GM18519 (cell line): ENCODE results near the gene LINC01488.

Experiments
- ATAC-seq: cut with Tn5 transposase; IDR thresholded peaks from one replicate; pipeline ENCODE4 v1.9.1; 2021; ENCODE audit warnings: mild to moderate bottlenecking, moderate library complexity; ENCODE audit not compliant: unreplicated experiment, low FRiP score

LINC01488 gene

DNA sequence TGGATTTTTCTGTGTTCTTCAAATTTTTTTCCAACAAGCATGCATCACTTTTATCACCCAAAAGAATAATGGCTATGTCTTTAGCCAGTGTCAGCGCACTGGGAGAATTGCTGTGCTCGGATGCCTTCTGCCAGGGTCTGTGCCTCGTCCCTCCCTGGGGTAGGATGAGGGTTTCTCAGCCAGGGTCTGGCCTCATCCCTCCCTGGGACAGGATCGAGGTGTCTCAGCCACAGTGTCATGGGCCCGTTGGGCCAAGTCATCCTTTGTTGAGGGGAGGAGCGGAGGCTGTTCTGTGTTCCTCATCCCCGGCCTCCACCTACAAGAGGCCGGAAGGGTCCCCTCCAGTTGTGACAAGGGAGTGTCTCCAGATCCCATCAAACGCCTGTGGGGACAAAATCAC is 22.7 kb downstream of the LINC01488 start:
- no peak for ATAC-seq

DNA sequence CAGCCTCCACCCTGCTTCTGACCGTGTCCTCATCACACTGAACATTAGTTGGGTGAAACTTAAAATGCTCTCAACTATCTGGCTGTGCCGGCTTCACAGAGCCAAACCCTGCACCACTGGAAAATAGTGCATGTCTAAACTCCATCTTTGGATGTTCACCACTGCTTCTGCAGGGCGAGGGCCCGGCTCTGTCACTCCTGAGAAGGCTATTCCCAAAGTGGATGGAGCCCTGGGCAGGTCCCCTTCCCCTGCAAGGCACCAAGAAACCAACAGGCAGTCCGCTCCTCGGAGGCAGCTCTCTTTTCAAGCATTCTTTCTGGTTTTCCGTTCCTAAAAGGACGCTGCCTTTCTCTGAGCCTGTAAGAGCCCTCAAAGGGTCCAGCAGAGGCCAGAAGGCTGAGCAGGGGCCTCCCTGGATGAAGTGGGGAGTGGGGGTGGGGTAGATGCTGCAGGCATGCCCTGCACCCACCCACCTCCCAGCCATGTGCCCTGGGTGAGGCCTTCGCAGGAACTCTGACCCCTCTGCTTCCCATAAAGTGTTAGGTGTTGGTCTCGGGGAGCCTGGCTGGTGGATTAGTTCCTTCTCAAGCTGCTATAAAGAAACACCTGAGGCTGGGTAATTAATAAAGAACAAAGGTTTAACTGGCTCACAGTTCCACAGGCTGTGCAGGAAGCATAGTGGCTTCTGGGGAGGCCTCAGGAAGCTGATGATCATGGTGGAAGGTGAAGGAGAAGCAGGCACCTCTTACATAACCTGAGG is 23.3 kb downstream of the LINC01488 start:
- ATAC-seq = no peak

DNA sequence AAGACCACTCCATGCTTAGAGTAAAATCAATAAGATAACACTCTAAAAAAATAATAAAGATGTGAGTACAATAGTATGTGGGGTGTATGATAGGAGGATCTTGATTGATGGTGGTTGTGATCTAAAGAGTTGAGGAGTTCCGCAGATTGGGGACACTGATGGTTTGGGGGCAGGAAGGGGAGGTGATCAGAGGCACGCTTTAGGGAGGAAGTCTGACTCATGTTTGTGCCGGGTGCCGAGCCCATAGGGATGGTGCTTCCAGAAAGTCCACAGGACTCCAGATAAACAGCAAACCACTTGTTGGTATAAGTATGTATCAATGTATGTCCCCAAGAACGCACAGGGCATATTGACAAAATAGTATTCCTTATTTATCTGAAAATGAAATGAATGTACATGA is 27.5 kb downstream of the LINC01488 start:
- ATAC-seq = no peak

DNA sequence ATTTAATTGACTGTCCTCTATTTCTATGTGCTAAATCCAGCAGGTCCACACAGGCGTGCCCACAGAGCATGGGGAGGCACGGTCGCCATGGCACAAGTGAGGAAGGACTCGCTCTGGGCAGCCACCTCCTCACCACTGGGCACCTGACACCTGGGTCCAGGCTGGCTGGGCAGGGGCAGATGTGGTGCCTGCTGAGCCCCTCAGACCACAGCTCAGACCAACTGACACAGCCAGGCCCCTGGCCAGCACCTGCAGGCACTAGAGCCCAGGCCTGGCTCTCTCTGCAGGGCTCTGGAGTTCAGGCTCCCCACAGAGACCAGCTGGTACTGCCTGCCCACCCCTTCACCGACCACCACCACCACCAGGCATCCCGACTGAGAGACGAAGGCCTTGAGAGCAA is 27.9 kb downstream of the LINC01488 start:
- ATAC-seq = no peak

DNA sequence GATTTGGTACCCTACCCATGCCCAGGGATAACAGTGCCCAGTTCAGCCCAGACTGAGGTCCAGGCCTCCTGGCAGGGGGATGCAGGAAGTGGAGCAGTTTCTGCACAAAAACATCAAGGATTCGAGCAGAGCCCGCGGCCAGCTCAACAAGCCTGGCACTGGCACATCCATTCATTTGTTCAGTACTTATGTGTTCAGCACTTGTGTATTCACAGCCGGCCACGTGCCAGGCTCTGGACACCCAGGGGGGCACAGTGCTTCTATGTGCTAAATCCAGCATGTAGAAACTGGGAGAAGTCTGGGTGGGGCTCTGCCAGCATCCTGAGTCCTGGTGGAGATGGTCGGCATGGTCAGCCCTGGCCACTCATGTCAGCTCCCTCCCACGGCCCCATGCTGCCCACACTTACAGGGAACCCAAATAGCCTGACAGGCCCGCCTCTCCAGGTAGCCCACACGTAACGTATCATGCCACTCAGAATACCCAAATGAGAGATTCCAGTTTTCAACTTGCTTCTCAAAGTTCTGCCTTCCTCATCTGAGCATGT is 28.5 kb downstream of the LINC01488 start:
- ATAC-seq = no peak

DNA sequence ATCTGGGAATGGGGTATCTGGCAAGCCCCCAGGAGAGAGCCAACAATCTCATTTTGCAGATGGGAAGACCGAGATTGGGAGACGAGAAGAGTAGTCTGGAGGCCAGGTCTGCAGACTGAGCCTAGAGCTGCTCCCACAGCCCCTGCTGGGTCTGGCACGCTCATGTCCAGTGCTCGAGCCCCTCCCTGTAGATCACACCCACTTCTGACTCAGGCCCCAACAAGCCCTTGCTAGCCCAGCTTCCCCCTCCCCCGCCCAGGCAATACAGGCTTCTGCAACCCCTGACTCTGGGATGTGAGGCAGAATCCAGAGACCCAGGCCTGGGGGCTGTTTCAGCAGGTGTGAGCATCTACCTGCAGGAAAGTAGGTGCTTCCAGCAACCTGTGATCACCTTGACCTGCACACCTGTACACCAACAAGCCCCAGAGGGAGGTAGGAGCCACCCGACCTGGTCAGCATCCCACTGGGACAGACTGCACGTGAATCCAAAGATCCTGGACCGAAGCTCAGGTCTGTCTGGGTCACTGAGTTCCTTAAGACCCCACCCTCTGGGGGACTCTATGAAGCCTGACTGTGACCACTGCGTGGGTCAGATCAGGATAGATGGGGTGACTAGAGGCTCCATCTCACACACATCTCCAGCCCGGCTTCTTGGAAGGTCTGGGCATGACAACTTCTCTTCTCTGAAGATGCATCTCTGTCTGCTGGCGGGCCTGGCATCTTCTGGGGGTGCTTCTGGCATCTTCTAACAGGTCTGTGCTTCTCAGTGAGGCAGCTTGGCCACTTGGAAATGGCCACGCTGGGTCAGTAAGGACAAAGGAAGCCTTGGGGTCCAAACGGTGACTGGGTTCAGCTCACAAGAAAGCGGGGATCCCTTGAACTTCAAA is 29.3 kb downstream of the LINC01488 start:
- no peak for ATAC-seq

DNA sequence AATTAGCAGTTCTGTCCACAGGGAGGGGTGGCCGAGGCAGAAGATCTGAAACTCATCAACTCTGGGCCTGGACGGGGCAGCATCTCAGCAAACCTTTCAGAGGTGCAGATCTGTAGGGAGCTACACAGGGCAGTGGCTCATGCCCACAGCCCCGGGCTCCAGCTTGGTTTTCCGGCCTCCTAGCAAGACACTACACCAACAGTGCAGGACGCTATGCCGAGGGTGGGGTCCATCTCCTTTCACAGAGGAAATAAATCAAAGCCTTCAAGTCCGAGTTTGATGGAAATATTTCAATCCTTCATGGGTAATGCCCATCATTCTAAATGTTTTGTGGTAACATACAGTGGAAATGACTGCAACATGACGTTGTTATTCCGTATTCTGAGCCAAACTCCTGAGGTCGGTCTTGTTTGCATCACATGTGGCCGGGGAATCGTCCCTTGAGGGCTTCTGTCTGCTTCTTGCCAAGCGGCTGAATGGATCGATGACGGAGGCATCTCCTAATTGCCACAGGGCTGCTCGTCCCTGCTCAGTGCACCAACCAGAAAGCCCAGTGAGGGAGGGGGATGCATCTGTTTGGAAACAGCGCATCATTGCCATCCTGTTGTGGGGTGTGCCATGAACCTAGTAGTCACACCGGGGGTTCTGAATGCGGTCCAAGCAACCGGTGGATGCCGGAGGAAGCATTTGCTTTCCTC is 30.0 kb downstream of the LINC01488 start:
- no peak for ATAC-seq

DNA sequence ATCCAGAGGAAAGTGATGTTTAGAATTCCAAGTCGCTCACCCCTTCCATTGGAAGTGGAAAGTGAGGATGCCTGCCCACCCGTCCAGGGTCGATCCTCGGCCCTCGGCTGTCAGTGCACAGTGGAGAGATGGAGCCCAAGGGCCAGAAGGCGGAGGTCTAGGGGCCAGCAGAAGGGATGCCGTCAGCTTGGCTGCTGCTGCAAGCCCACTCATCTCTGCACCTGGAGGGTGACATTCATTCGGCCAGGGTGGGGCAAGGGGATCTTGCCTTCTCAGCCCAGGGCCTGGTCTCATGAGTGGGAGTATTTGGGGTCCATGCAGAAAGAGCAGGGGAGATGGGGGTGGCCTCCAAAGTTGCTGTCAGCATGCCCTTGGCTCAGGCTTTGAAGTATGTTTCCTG is 30.7 kb downstream of the LINC01488 start:
- no peak for ATAC-seq

DNA sequence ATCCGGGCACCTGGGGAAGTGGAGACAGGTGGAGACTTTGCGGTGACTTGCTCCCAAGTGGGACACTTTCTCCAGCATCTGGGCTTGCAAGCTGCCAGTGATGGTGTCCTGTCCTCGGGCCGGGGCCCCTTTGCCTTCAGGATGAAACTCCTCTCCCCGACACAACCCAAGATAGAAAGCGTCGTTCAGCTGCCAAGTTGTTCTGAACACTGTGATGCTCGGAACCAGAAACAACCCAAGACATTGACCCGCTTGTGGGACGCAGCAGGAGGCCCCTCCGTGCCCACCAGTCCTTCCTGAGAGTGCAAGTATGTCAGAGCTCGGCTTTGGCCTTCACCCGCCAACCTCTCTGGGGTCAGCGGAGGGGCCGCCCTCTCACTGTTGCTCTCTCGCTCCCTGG is 31.3 kb downstream of the LINC01488 start:
- no peak for ATAC-seq

DNA sequence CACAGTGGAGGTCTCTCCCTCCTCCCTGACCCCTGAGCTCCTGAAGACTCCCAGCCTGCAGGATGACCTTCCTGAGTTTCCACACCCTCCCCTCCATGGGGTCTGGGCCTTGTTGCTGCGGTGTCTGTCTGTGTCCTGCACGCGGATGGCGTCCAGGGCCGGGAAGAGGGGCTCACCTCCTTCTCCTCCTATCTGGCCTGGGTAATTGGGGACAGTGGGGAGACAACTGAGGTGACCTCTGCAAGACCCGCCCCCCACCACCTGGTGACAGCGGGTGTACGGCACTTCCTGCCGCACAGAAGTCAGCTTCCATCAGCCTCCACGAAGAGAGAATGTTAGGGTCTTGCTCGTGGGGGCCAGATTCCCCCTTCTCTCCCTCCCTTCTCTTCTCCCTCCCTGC is 31.7 kb downstream of the LINC01488 start:
- ATAC-seq = no peak

DNA sequence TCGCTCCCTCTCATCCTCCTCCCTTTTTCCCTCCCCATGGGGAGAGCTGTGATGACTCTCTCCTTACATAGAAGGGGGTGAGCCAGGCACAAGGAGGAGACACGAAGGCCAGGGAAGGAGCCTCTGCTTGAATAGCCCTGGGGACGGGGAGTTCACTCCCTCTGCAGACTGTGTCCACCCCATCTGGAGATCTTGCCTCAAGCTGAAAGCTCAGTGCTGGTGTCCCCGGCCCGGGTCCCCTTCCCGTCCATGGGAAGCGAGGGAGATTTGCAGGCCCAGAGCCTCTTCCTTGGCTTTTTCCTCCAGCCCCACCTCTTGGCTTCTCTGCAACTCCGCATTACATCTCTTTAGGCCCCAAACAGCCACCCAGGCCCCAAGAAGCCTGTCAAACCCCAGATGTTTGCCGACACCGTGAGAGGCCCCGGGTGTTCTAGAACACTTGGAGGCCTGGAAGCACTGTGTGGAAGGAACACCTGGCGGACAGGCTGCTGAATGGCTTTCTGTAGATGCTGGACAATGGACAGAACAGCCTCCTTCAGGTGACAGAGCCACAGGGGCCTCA is 32.3 kb downstream of the LINC01488 start:
- no peak for ATAC-seq

DNA sequence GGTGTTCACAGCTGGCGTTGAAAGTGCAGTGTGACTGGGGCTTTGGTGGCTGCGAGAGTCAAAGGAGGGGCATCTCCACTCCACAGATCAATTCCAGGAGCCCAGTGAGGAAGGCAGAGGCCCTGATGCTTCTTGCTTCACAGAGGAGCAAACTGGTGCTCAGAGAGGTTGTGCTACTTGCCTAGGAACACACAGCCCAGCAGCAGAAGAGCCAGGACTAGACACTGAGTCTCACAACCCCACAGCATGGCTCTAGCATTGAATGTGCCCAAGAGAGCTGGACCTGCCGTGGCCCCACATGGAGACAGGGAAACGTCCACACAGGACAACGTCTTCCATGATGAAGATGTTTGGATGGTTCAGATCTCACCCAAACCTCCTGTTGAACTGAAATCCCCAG is 33.3 kb downstream of the LINC01488 start:
- ATAC-seq = no peak

DNA sequence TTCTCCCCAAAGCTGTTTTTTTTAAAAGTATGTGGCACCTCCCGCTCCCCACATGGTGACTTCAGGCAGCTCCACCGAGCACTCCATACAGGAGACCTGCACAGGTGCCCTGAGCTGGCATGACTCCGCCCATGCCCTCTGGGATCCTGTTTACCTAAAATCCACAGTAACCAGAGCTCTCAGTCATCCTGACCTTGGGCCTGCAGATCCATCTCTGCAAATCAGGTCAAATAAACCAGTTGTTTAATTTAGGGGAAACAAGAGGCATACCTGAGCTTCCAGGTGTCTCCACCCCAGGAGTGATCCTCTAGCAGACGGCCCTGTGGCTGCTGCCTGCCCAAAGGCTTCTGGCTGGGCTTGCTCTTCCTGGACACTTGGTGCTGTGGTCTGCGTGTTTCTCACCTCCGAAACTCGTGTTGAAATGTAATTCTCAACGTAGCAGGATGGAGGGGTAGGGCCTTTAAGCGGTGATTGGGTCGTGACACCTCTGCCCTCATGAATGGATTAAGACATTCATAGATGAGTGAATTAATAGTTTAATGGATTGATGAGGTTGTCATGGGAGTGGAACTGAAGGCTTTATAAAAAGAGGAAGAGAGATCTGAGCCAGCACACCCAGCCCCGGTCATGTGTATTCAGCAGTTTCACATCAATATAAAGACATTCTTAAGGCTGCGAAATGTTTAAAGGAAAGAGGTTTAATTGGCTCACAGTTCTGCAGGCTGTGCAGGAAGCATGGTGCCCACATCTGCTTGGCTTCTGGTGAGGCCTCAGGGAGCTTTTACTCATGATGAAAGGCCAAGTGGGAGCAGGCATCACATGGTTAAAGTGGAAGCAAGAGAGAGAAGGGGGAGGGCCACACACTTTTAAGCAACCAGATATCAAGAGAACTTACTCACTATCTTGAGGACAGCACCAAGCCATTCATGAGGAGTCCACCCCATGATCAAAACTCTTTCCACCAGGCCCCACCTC is 34.1 kb downstream of the LINC01488 start:
- no peak for ATAC-seq

DNA sequence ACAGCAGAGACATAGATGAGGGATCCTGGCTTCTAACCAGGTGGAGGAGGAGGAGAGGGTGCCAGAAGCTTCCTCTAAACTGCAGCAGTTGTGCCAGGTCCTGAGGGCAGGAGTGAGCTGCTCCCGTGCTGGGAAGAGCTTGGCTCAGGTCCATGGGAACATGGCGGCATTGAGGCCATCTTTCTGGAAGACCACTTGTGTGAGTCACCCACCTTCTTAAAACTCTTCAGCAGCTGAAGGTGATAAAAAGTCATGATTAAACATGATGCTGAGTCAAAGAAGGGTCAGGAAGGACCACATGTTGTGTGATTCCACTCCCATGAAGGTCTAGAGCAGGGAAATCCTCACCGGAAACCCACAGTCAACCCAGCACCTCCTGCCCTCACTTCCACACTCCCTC is 35.1 kb downstream of the LINC01488 start:
- no peak for ATAC-seq

DNA sequence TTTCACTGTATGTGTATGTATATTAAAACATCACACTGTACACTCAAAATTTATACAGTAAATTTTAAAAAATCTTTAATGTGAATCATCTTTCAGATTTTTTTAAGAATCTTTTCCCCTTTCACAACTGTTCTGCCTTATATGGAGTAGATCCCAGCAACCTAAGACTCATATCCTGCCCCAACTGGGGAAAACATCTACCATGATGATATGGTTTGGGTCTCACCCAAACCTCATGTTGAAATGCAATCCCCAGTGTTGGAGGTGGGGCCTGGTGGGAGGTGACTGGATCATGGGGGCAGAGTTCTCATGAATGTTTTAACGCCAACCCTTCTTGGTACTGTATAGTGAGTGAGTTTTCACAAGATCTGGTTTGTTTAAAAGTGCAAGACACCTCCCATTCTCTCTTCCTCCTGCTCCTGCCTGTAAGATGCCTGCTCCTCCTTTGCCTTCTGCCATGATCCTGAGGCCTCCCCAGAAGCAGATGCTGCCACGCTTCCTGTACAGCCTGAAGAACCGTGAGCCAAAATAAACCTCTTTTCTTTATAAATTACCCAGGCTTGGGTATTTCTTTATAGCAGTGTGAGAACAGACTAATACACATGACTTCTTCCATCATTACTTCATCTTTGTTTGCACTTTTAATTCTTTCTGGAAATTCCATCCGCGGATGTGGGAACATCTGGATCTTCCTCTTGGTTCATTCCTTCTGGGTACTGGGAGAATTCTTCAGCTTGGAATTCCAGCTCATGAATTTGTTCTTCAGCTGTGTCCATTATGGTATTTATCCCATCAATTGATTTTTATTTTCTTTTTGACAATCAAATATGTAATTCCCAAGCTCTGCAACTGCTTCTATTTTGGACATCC is 36.9 kb downstream of the LINC01488 start:
- no peak for ATAC-seq

DNA sequence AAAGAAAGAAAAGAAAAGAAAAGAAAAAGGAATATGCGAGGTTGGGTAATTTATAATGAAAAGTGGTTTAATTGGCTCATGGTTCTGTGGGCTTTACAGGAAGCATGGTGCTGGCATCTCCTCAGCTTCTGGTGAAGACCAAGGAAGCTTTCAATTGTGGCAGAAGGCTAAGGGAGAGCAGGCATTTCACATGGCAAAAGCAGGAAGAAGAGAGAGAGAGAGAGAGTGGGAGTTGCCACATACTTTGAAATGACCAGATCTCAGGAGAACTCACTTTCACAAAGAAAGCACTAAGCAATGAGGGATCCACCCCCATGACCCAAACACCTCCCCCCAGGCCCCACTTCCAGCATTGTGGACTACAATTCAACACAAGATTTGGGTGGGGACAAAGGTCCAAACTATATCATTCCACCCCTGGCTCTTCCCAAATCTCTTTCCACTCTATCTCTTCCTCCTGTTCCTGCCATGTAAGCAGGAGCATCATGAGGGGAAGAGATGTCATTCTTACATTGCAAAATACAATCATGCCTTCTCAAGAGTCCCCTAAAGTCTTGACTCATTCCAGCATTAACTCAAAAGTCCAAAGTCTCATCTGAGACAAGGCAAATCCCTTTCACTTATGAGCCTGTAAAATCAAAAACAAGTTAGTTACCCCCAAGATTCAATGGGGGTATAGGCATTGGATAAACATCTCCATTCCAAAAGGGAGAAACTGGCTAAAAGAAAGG is 38.9 kb downstream of the LINC01488 start:
- ATAC-seq = no peak

DNA sequence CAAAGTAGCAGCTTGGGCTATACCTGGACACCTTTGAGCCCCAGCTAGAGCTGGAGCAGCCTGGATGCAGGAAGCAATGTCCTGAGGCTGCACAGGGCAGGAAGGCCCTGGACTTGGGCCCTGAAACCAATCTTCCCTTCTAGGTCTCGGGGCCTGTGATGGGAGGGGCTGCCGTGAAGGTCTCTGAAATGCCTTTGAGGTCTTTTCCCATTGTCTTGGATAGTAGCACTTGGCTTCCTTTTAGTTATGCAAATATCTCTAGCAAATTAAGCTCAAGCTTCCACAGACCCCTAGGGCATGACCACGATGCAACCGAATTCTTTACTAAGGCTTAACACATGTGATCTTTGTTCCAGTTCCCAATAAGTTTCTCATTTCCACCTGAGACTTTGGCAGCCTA is 40.0 kb downstream of the LINC01488 start:
- no peak for ATAC-seq

DNA sequence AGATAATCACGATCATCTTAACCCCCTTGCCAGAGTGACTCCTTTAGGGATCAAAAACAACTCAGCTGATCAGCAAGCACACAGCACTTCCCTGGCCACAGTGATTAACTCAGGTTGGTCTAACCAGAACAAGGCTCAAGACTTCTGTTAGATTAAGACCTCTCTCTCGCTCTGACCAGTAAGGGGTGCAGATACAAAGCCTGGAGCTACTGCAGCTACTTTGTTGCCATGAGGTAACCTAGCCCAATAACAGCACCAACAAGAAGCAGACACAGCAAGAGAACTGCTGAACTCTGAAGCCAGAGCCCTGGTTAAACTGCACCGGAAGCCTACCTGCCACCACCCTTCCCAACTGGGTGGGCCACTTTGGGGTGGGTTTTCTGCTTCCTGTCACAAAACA is 42.0 kb downstream of the LINC01488 start:
- ATAC-seq = no peak
